HCT116 (cell line): ENCODE measurements around the gene PLPP6. TPM values are rescaled to one million over a fixed set of nuclear protein-coding genes. Genes with fewer than 3 reads are reported as not detected.

Experiments used
- ATAC-seq: fragments of 200-7000 bp; cut with Tn5 transposase; 2 replicates; pipeline ENCODE4 v1.9.1; 2020; ENCODE audit warnings: mild to moderate bottlenecking, moderate library complexity
- BruUV-seq: library from RNA; stranded (reverse); fragments of 400-500 nt; replicated peaks from 2 replicates; lab custom pipeline; 2021; lab: Mats Ljungman, UMichigan
- CTCF ChIA-PET: fragments of 300-600 bp; sonication (Branson Sonifier 250); formaldehyde crosslinking; loops from one replicate; lab custom pipeline; 2021; ENCODE audit warnings: antibody characterized with exemption; lab: Charles Lee
- POLR2A ChIA-PET: fragments of 300-600, 350-600 bp; sonication (Branson Sonifier 250); formaldehyde crosslinking; loops from one replicate; lab custom pipeline; 2021; ENCODE audit warnings: antibody characterized with exemption; lab: Charles Lee
- RAD21 ChIA-PET, 2 experiments: fragments of 300-600 bp; sonication (Branson Sonifier 250); formaldehyde crosslinking; loops; one replicate each; lab custom pipeline; 2023; ENCODE audit warnings: low total read pairs in 2 of 2; ENCODE audit not compliant: uncharacterized antibody in 2 of 2, unreplicated experiment in 2 of 2, low non-redundant PET in 1 of 2; lab: Charles Lee
- DNase-seq: peaks from one replicate; pipeline ENCODE4 v3.0.0-alpha.2; 2010; ENCODE audit warnings: low read depth, low spot score
- H2AFZ ChIP-seq: fragments of 200-600 bp; shearing (Covaris generic), sonication (generic); 2 replicates; pipeline ENCODE4 v1.6.1; 2017; ENCODE audit warnings: low read depth, mixed run types, mixed read lengths, antibody characterized with exemption, low read length; ENCODE audit not compliant: poor library complexity, severe bottlenecking
- H3K27ac ChIP-seq: 2 replicates; pipeline ENCODE4 v1.5.1; 2012; ENCODE audit warnings: low read depth, low read length
- H3K27me3 ChIP-seq: fragments of 200-600 bp; sonication (generic); 2 replicates; pipeline ENCODE4 v1.6.1; 2016; ENCODE audit warnings: mixed run types, low read length, mixed read lengths; ENCODE audit not compliant: insufficient read depth
- H3K36me3 ChIP-seq, 2 experiments: fragments of 200-500 bp in 1 of 2; fragments of 200-600 bp in 1 of 2; sonication (Bioruptor generic) in 1 of 2; sonication (generic) in 1 of 2; 2 replicates each; pipeline versions ENCODE4 v1.5.1 to v1.6.1; 2014 to 2016; ENCODE audit warnings: low read length in 2 of 2, inconsistent platforms in 1 of 2, mixed read lengths in 1 of 2, mixed run types in 1 of 2; ENCODE audit not compliant: insufficient read depth in 2 of 2, control insufficient read depth in 1 of 2
- H3K4me1 ChIP-seq, 2 experiments: fragments of 200-600 bp in 1 of 2; sonication (generic) in 1 of 2; 2 replicates each; pipeline versions ENCODE4 v1.5.1 to v1.6.1; 2012 to 2017; ENCODE audit warnings: low read length in 2 of 2, inconsistent platforms in 1 of 2, mild to moderate bottlenecking in 1 of 2, mixed read lengths in 1 of 2, mixed run types in 1 of 2, moderate library complexity in 1 of 2; ENCODE audit not compliant: insufficient read depth in 2 of 2, control insufficient read depth in 1 of 2
- H3K4me2 ChIP-seq: fragments of 200-600 bp; sonication (generic); 2 replicates; pipeline ENCODE4 v1.6.1; 2017; ENCODE audit warnings: mixed run types, low read length, mixed read lengths
- H3K4me3 ChIP-seq, 2 experiments: fragments of 200-600 bp in 1 of 2; sonication (generic) in 1 of 2; replicated peaks in 1 of 2; 2 replicates each; pipeline ENCODE4 v1.5.1; 2011 to 2016; ENCODE audit warnings: low read length in 2 of 2, control low read depth in 1 of 2, low read depth in 1 of 2, mild to moderate bottlenecking in 1 of 2, mixed read lengths in 1 of 2, mixed run types in 1 of 2
- H3K79me2 ChIP-seq: fragments of 200-600 bp; sonication (generic); 2 replicates; pipeline ENCODE4 v1.6.1; 2017; ENCODE audit warnings: mild to moderate bottlenecking, mixed run types, low read length, moderate library complexity, mixed read lengths; ENCODE audit not compliant: insufficient read depth
- H3K9ac ChIP-seq: fragments of 200-600 bp; sonication (generic); 2 replicates; pipeline ENCODE4 v1.6.1; 2016; ENCODE audit warnings: low read length, mixed read lengths
- H3K9me2 ChIP-seq: fragments of 200-600 bp; sonication (generic), shearing (Covaris generic); 2 replicates; pipeline ENCODE4 v1.6.1; 2017; ENCODE audit warnings: mixed run types, mild to moderate bottlenecking, moderate library complexity; ENCODE audit not compliant: insufficient read depth
- H3K9me3 ChIP-seq, 2 experiments: fragments of 200-500 bp in 1 of 2; fragments of 200-600 bp in 1 of 2; sonication (Bioruptor generic) in 1 of 2; sonication (generic) in 1 of 2; 2 replicates each; pipeline ENCODE4 v1.6.1; 2014 to 2017; ENCODE audit warnings: low read length in 2 of 2, mixed read lengths in 2 of 2, inconsistent platforms in 1 of 2, low read depth in 1 of 2, mild to moderate bottlenecking in 1 of 2, mixed run types in 1 of 2, moderate library complexity in 1 of 2; ENCODE audit not compliant: control insufficient read depth in 1 of 2, insufficient read depth in 1 of 2
- H4K20me1 ChIP-seq: fragments of 200-600 bp; sonication (generic), shearing (Covaris generic); 2 replicates; pipeline ENCODE4 v1.6.1; 2017; ENCODE audit warnings: mixed run types, mild to moderate bottlenecking, moderate library complexity; ENCODE audit not compliant: insufficient read depth
- CBX3 ChIP-seq: IDR thresholded peaks from 2 replicates; pipeline ENCODE4 v1.6.1; 2012; ENCODE audit warnings: low read depth
- CEBPB ChIP-seq: IDR thresholded peaks from 2 replicates; pipeline ENCODE4 v1.6.1; 2012; ENCODE audit warnings: low read depth
- EGR1 ChIP-seq: IDR thresholded peaks from 2 replicates; pipeline ENCODE4 v1.6.1; 2012; ENCODE audit warnings: low read depth
- ELF1 ChIP-seq: IDR thresholded peaks from 2 replicates; pipeline ENCODE4 v1.6.1; 2012; ENCODE audit warnings: low read depth, borderline replicate concordance
- EZH2 ChIP-seq: fragments of 200-600 bp; sonication (generic); IDR thresholded peaks from 2 replicates; pipeline ENCODE4 v1.6.1; 2017; ENCODE audit warnings: antibody characterized with exemption, mixed run types
- EZH2phosphoT487 ChIP-seq: fragments of 200-600 bp; IDR thresholded peaks from 2 replicates; pipeline ENCODE4 v1.6.1; 2018; ENCODE audit warnings: antibody characterized with exemption, borderline replicate concordance
- JUND ChIP-seq: IDR thresholded peaks from 2 replicates; pipeline ENCODE4 v1.6.1; 2012
- POLR2A ChIP-seq: IDR thresholded peaks from 2 replicates; pipeline ENCODE4 v1.7.0; 2011; ENCODE audit warnings: borderline replicate concordance; ENCODE audit not compliant: insufficient read depth, insufficient read length; ENCODE audit errors: extremely low read depth
- POLR2AphosphoS5 ChIP-seq: IDR thresholded peaks from 2 replicates; pipeline ENCODE4 v1.6.1; 2011; ENCODE audit warnings: mild to moderate bottlenecking, low read depth, low read length, moderate library complexity
- SIN3A ChIP-seq: IDR thresholded peaks from 2 replicates; pipeline ENCODE4 v1.6.1; 2012; ENCODE audit warnings: low read depth
- SP1 ChIP-seq: IDR thresholded peaks from 2 replicates; pipeline ENCODE4 v1.6.1; 2012; ENCODE audit warnings: low read depth
- SRF ChIP-seq: IDR thresholded peaks from 2 replicates; pipeline ENCODE4 v1.6.1; 2012; ENCODE audit warnings: low read depth
- ZFX ChIP-seq: fragments of 450-650 bp; IDR thresholded peaks from 2 replicates; pipeline ENCODE4 v1.6.1; 2017
- ZNF274 ChIP-seq: fragments of 200-500 bp; sonication (Bioruptor generic); IDR thresholded peaks from 2 replicates; pipeline ENCODE4 v1.6.1; 2014; ENCODE audit warnings: mild to moderate bottlenecking, low read depth, low read length, inconsistent platforms
- intact Hi-C: fragments of 100-400 bp; cut with micrococcal nuclease; formaldehyde crosslinking; loops from 2 replicates; pipeline ENCODE4 v1.10.0; 2022
- total RNA-seq: library from RNA; stranded (reverse); gene quantifications from one replicate; pipeline ENCODE4 v1.2.1, GENCODE V29; 2021; ENCODE audit not compliant: unreplicated experiment
- TF ChIP-seq, protein P1 (sequence below): IDR thresholded peaks from 2 replicates; pipeline ENCODE4 v1.6.1; 2012
- TF ChIP-seq, protein P2 (sequence below), 3 experiments: fragments of 200-600 bp in 1 of 3; sonication (generic) in 1 of 3; IDR thresholded peaks in 2 of 3; conservative IDR thresholded peaks in 1 of 3; 2 replicates each; pipeline ENCODE4 v1.5.1; 2012 to 2017; ENCODE audit warnings: low read depth in 2 of 3, low read length in 2 of 3, antibody characterized with exemption in 1 of 3, borderline replicate concordance in 1 of 3, control low read depth in 1 of 3, mild to moderate bottlenecking in 1 of 3, mixed read lengths in 1 of 3, mixed run types in 1 of 3, moderate library complexity in 1 of 3; ENCODE audit not compliant: insufficient read depth in 1 of 3

PLPP6 gene
- total RNA-seq, 1 experiment from 2014 or later, result 5.0 TPM

GRCh38 chr9:4667681-4668080 lies 5.6 kb downstream of the PLPP6 start:
- RAD21 ChIA-PET, result no interaction called here

GRCh38 chr9:4668604-4669003 lies 6.5 kb downstream of the PLPP6 start:
- intact Hi-C loops, result loop anchor here (10.0 kb wide), 2 partner anchors 316 to 926 kb away; partner anchors contain the start of gene JAK2
- no peak for ATAC-seq

More at GRCh38 chr9:4667681-4668080, 5.6 kb downstream of the PLPP6 start:
- Histone ChIP-seq H3K9me3 (no peaks in the 10 kb centered on the region), H3K79me2 (no peaks in the 10 kb centered on the region; the same call in 1 of the 2 replicates), H3K27ac (no peak overlapping the region), H3K27me3 (no peaks in the 10 kb centered on the region), H3K4me1 (peaks cover 8 to 15% of the 10 kb centered on the region in 2 experiments; a peak in 3 of 4 replicates), H3K9ac (no peak overlapping the region), H3K36me3 (no peaks in the 10 kb centered on the region), H3K4me3 (no peak overlapping the region), H3K4me2 (no peak overlapping the region), H2AFZ (no peak overlapping the region), H4K20me1 (no peaks in the 10 kb centered on the region), H3K9me2 (no peaks in the 10 kb centered on the region)
- no peak for TF ChIP-seq ELF1
- TF ChIP-seq JUND, result no peak
- TF ChIP-seq SIN3A, result no peak
- TF ChIP-seq POLR2A, result no peak
- no peak for TF ChIP-seq CEBPB
- TF ChIP-seq EZH2, result no peak
- no peak for TF ChIP-seq EZH2phosphoT487
- no peak for TF ChIP-seq SP1
- no peak for TF ChIP-seq POLR2AphosphoS5
- TF ChIP-seq ZNF274, result no peak
- ATAC-seq (no peak), DNase-seq (no peak)
- ChIA-PET CTCF (no interaction called here), POLR2A (no interaction called here)
- intact Hi-C loops, result loop anchor here (10.0 kb wide), 2 partner anchors 317 to 927 kb away; partner anchors contain the start of gene JAK2
- no TSS peak for BruUV-seq

More at GRCh38 chr9:4668604-4669003, 6.5 kb downstream of the PLPP6 start:
- Histone ChIP-seq H4K20me1 (no peaks in the 10 kb centered on the region), H3K4me2 (no peak overlapping the region), H3K4me1 (peaks cover 3 to 8% of the 10 kb centered on the region in 2 experiments; a peak in 1 of 4 replicates), H3K79me2 (no peaks in the 10 kb centered on the region), H3K9me2 (no peaks in the 10 kb centered on the region), H2AFZ (no peak overlapping the region), H3K9ac (no peak overlapping the region), H3K36me3 (no peaks in the 10 kb centered on the region), H3K4me3 (no peak overlapping the region), H3K27ac (no peak overlapping the region), H3K9me3 (no peaks in the 10 kb centered on the region), H3K27me3 (no peaks in the 10 kb centered on the region)
- BruUV-seq, result no TSS peak
- DNase-seq, result no peak
- CTCF ChIA-PET, result no interaction called here
- no peak for TF ChIP-seq CBX3
- TF ChIP-seq SRF, result no peak
- TF ChIP-seq, protein P1, sequence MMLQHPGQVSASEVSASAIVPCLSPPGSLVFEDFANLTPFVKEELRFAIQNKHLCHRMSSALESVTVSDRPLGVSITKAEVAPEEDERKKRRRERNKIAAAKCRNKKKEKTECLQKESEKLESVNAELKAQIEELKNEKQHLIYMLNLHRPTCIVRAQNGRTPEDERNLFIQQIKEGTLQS, result no peak
- TF ChIP-seq EZH2, result no peak
- no peak for TF ChIP-seq ZNF274
- TF ChIP-seq EGR1, result no peak
- no peak for TF ChIP-seq ZFX
- TF ChIP-seq, protein P2, sequence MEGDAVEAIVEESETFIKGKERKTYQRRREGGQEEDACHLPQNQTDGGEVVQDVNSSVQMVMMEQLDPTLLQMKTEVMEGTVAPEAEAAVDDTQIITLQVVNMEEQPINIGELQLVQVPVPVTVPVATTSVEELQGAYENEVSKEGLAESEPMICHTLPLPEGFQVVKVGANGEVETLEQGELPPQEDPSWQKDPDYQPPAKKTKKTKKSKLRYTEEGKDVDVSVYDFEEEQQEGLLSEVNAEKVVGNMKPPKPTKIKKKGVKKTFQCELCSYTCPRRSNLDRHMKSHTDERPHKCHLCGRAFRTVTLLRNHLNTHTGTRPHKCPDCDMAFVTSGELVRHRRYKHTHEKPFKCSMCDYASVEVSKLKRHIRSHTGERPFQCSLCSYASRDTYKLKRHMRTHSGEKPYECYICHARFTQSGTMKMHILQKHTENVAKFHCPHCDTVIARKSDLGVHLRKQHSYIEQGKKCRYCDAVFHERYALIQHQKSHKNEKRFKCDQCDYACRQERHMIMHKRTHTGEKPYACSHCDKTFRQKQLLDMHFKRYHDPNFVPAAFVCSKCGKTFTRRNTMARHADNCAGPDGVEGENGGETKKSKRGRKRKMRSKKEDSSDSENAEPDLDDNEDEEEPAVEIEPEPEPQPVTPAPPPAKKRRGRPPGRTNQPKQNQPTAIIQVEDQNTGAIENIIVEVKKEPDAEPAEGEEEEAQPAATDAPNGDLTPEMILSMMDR (IDR thresholded peaks at IDR 0.05 in 2 of 3, conservative IDR thresholded peaks at IDR 0.05 in 1 of 3; ENCODE audit: borderline replicate concordance in 1 of 3, insufficient read depth in 1 of 3, low read depth in 2 of 3, low read length in 2 of 3), result no peak
- TF ChIP-seq SP1, result no peak
- POLR2A ChIA-PET, result no interaction called here
- RAD21 ChIA-PET, result no interaction called here
